ENCODE results near the gene DNAJC9.
"Not testable (repeated sequence)": the region's sequence is repeated elsewhere in the genome, so short reads cannot be mapped to it uniquely, and the experiment has no call there.

Gene DNAJC9

GRCh38 chr10:73262880-73263555, 16.0 kb upstream of the DNAJC9 start:
- no peak for DNase-seq (ENCODE audit: low read depth, low spot score)
- H3K9me3 ChIP-seq (ENCODE audit: insufficient read depth, low read length), result peaks cover 25% of the 10 kb centered on the region
- H3K36me3 ChIP-seq (ENCODE audit: insufficient read depth, insufficient read length, low read length), result no peaks in the 10 kb centered on the region
- H3K9ac ChIP-seq (ENCODE audit: insufficient read length, low read depth), result no peak overlapping the region
- H3K4me3 ChIP-seq (ENCODE audit: insufficient read length, low read depth), result no peak overlapping the region
- TF ChIP-seq SUZ12 (IDR thresholded peaks at IDR 0.05; ENCODE audit: extremely low read depth, insufficient read depth, insufficient read length), result no peak
- no peak for TF ChIP-seq ZNF274 (IDR thresholded peaks at IDR 0.05; ENCODE audit: low read depth, low read length)
- no peak for TF ChIP-seq YY1 (IDR thresholded peaks at IDR 0.05; ENCODE audit: insufficient read depth, insufficient read length)
- no peaks in the 10 kb centered on the region for H3K4me1 ChIP-seq (ENCODE audit: insufficient read depth, insufficient read length)
- no peaks in the 10 kb centered on the region for H3K27me3 ChIP-seq (ENCODE audit: insufficient read depth, insufficient read length)

- TF ChIP-seq YY1 (IDR thresholded peaks at IDR 0.05; ENCODE audit: insufficient read depth, insufficient read length) (no peak), ZNF274 (IDR thresholded peaks at IDR 0.05; ENCODE audit: low read depth, low read length) (no peak), SUZ12 (IDR thresholded peaks at IDR 0.05; ENCODE audit: extremely low read depth, insufficient read depth, insufficient read length) (no peak)
- no peaks in the 10 kb centered on the region for H3K27me3 ChIP-seq (ENCODE audit: insufficient read depth, insufficient read length)
- no peaks in the 10 kb centered on the region for H3K4me1 ChIP-seq (ENCODE audit: insufficient read depth, insufficient read length)
- H3K9ac ChIP-seq (ENCODE audit: insufficient read length, low read depth), result no peak overlapping the region
- no peaks in the 10 kb centered on the region for H3K36me3 ChIP-seq (ENCODE audit: insufficient read depth, insufficient read length, low read length)
- DNase-seq (ENCODE audit: low read depth, low spot score), result no peak
- no peak overlapping the region for H3K4me3 ChIP-seq (ENCODE audit: insufficient read length, low read depth)
- peaks cover 25% of the 10 kb centered on the region for H3K9me3 ChIP-seq (ENCODE audit: insufficient read depth, low read length)
These were observed 15.2 kb upstream of the DNAJC9 start for GRCh38 chr10:73262105-73262730.

- Histone ChIP-seq H3K9ac (ENCODE audit: insufficient read length, low read depth) (no peak overlapping the region), H3K9me3 (ENCODE audit: insufficient read depth, low read length) (peaks cover 25% of the 10 kb centered on the region), H3K4me1 (ENCODE audit: insufficient read depth, insufficient read length) (no peaks in the 10 kb centered on the region), H3K36me3 (ENCODE audit: insufficient read depth, insufficient read length, low read length) (no peaks in the 10 kb centered on the region), H3K4me3 (ENCODE audit: insufficient read length, low read depth) (no peak overlapping the region), H3K27me3 (ENCODE audit: insufficient read depth, insufficient read length) (no peaks in the 10 kb centered on the region)
- DNase-seq (ENCODE audit: low read depth, low spot score), result no peak
- TF ChIP-seq YY1 (IDR thresholded peaks at IDR 0.05; ENCODE audit: insufficient read depth, insufficient read length), result no peak
- TF ChIP-seq ZNF274 (IDR thresholded peaks at IDR 0.05; ENCODE audit: low read depth, low read length), result no peak
These were observed 14.4 kb upstream of the DNAJC9 start for GRCh38 chr10:73261362-73261995.

DNA sequence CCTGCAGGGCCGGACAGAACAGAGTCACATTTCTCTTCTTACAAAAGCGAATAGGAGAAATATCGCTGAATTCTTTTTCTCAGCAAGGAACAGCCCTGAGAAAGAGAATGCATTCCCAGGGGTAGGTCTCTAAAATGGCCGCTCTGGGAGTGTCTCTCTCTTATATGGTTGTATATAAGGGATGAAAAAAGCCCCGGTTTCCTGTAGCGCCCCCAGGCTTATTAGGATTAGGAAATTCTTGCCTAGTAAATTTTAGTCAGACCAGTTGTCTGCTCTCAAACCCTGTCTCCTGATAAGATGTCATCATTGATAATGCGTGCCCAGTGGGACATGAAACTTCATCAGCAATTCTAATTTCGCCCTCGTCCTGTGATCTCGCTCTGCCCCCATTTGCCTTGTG, 11.6 kb upstream of the DNAJC9 start:
- H3K27me3 ChIP-seq (ENCODE audit: insufficient read depth, insufficient read length); H3K9ac ChIP-seq (ENCODE audit: insufficient read length, low read depth); H3K4me3 ChIP-seq (ENCODE audit: insufficient read length, low read depth); H3K4me1 ChIP-seq (ENCODE audit: insufficient read depth, insufficient read length); DNase-seq (ENCODE audit: low read depth, low spot score); H3K36me3 ChIP-seq (ENCODE audit: insufficient read depth, insufficient read length, low read length): not testable (repeated sequence)
- peaks cover 25% of the 10 kb centered on the region for H3K9me3 ChIP-seq (ENCODE audit: insufficient read depth, low read length)

DNA sequence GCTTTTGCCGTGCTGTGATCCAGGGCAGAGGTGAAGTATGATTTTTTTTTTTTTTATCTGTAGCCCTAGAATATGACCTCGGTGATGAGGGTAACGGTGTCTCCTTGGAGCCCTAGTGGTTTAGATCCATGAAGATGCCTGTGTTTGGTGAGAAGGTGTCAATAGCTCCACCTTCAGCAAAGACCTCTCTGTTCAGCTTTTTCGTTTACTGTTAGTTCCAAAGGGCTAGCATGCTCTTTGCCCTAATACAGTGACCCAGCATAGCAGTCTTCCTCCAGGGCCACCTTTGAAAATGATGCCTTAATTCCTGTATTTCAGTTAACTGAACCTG, 6.1 kb upstream of the DNAJC9 start:
- Histone ChIP-seq H3K9me3 (ENCODE audit: insufficient read depth, low read length) (no peaks in the 10 kb centered on the region), H3K9ac (ENCODE audit: insufficient read length, low read depth) (peak overlapping the region; percentile 98), H3K27me3 (ENCODE audit: insufficient read depth, insufficient read length) (no peaks in the 10 kb centered on the region), H3K36me3 (ENCODE audit: insufficient read depth, insufficient read length, low read length) (peaks cover 32% of the 10 kb centered on the region), H3K4me3 (ENCODE audit: insufficient read length, low read depth) (peak overlapping the region; percentile 97), H3K4me1 (ENCODE audit: insufficient read depth, insufficient read length) (no peaks in the 10 kb centered on the region)
- no peak for DNase-seq (ENCODE audit: low read depth, low spot score)
- no peak for TF ChIP-seq YY1 (IDR thresholded peaks at IDR 0.05; ENCODE audit: insufficient read depth, insufficient read length)
- no peak for TF ChIP-seq SUZ12 (IDR thresholded peaks at IDR 0.05; ENCODE audit: extremely low read depth, insufficient read depth, insufficient read length)
- TF ChIP-seq ZNF274 (IDR thresholded peaks at IDR 0.05; ENCODE audit: low read depth, low read length), result no peak

- Histone ChIP-seq H3K36me3 (ENCODE audit: insufficient read depth, insufficient read length, low read length) (peaks cover 38% of the 10 kb centered on the region), H3K27me3 (ENCODE audit: insufficient read depth, insufficient read length) (no peaks in the 10 kb centered on the region), H3K4me3 (ENCODE audit: insufficient read length, low read depth) (peak within 1 kb of the TSS; percentile 97), H3K9me3 (ENCODE audit: insufficient read depth, low read length) (no peaks in the 10 kb centered on the region), H3K4me1 (ENCODE audit: insufficient read depth, insufficient read length) (no peaks in the 10 kb centered on the region), H3K9ac (ENCODE audit: insufficient read length, low read depth) (peak within 1 kb of the TSS; percentile 98)
- DNase-seq (ENCODE audit: low read depth, low spot score), result peak; percentile 93
- no peak for TF ChIP-seq ZNF274 (IDR thresholded peaks at IDR 0.05; ENCODE audit: low read depth, low read length)
- no peak for TF ChIP-seq SUZ12 (IDR thresholded peaks at IDR 0.05; ENCODE audit: extremely low read depth, insufficient read depth, insufficient read length)
- no peak for TF ChIP-seq YY1 (IDR thresholded peaks at IDR 0.05; ENCODE audit: insufficient read depth, insufficient read length)
These were observed 5.6 kb upstream of the DNAJC9 start, which contains the start of gene MRPS16 for GRCh38 chr10:73252445-73253224. Gene MRPS16 (minus strand): TSS chr10:73252644. CDS start chr10:73252482, 162 bp downstream.
